GM23338 (cell line): ENCODE measurements around the gene DNAL1. TPM values are rescaled to one million over a fixed set of nuclear protein-coding genes. Genes with fewer than 3 reads are reported as not detected.

Source experiments
- ATAC-seq: fragments of 200-7000 bp; cut with Tn5 transposase; 3 replicates; pipeline ENCODE4 v1.9.1; 2020
- DNase-seq: peaks from one replicate; pipeline ENCODE4 v3.0.0-alpha.2; 2015; ENCODE audit warnings: low spot score
- H2AFZ ChIP-seq: fragments of 200-600 bp; sonication (generic); 2 replicates; pipeline ENCODE4 v1.8.0; 2016; ENCODE audit warnings: antibody characterized with exemption, mild to moderate bottlenecking, moderate library complexity
- H3F3A ChIP-seq: fragments of 200-600 bp; sonication (generic); replicated peaks from 2 replicates; pipeline ENCODE4 v1.8.0; 2017; ENCODE audit warnings: antibody characterized with exemption, mixed run types, low read depth
- H3K27ac ChIP-seq: fragments of 200-600 bp; sonication (generic); 2 replicates; pipeline ENCODE4 v1.6.1; 2016; ENCODE audit warnings: low read depth
- H3K27me3 ChIP-seq: fragments of 200-600 bp; sonication (generic); 2 replicates; pipeline ENCODE4 v1.8.0; 2016; ENCODE audit warnings: mild to moderate bottlenecking, mixed run types, moderate library complexity; ENCODE audit not compliant: insufficient read depth
- H3K36me3 ChIP-seq: fragments of 200-600 bp; sonication (generic); 2 replicates; pipeline ENCODE4 v1.8.0; 2016; ENCODE audit warnings: mild to moderate bottlenecking; ENCODE audit not compliant: insufficient read depth
- H3K4me1 ChIP-seq: fragments of 200-600 bp; sonication (generic); 2 replicates; pipeline ENCODE4 v1.8.0; 2016; ENCODE audit warnings: mild to moderate bottlenecking, moderate library complexity; ENCODE audit not compliant: insufficient read depth
- H3K4me2 ChIP-seq: fragments of 200-600 bp; sonication (generic); 2 replicates; pipeline ENCODE4 v1.7.1; 2017; ENCODE audit warnings: mixed run types
- H3K4me3 ChIP-seq: fragments of 200-600 bp; sonication (generic); 2 replicates; pipeline ENCODE4 v1.6.1; 2016; ENCODE audit warnings: mixed run types
- H3K79me2 ChIP-seq: fragments of 200-600 bp; sonication (generic); replicated peaks from 2 replicates; pipeline ENCODE4 v1.8.0; 2017; ENCODE audit warnings: mild to moderate bottlenecking; ENCODE audit not compliant: insufficient read depth
- H3K9me2 ChIP-seq: fragments of 200-600 bp; sonication (generic); 2 replicates; pipeline ENCODE4 v1.8.0; 2017; ENCODE audit not compliant: insufficient read depth
- H4K20me1 ChIP-seq: fragments of 200-600 bp; sonication (generic); replicated peaks from 2 replicates; pipeline ENCODE4 v1.8.0; 2017; ENCODE audit warnings: mild to moderate bottlenecking; ENCODE audit not compliant: insufficient read depth
- H3K27ac Mint-ChIP-seq: 2 replicates; pipeline ENCODE4 v1.8.0; 2020; ENCODE audit warnings: inconsistent platforms, mild to moderate bottlenecking, moderate library complexity, mixed read lengths
- H3K27me3 Mint-ChIP-seq: 3 replicates; pipeline ENCODE4 v1.8.0; 2022; ENCODE audit warnings: low read depth, mild to moderate bottlenecking, moderate library complexity, mixed read lengths, inconsistent platforms; ENCODE audit not compliant: insufficient read depth, poor library complexity
- H3K36me3 Mint-ChIP-seq: 3 replicates; pipeline ENCODE4 v1.8.0; 2021; ENCODE audit warnings: low read depth, mild to moderate bottlenecking, inconsistent platforms, moderate library complexity, mixed read lengths
- H3K4me1 Mint-ChIP-seq: 3 replicates; pipeline ENCODE4 v1.8.0; 2020; ENCODE audit warnings: mild to moderate bottlenecking, inconsistent platforms, mixed read lengths
- H3K4me3 Mint-ChIP-seq: 3 replicates; pipeline ENCODE4 v1.8.0; 2021; ENCODE audit warnings: moderate library complexity, mild to moderate bottlenecking, inconsistent platforms, mixed read lengths
- H3K9me3 Mint-ChIP-seq: 3 replicates; pipeline ENCODE4 v1.8.0; 2020; ENCODE audit warnings: moderate library complexity, mild to moderate bottlenecking, inconsistent platforms, mixed read lengths
- CREB1 ChIP-seq: fragments of 250-450 bp; sonication (Bioruptor Pico); IDR thresholded peaks from 2 replicates; pipeline ENCODE4 v1.5.0; 2020; ENCODE audit warnings: low read depth, mild to moderate bottlenecking, moderate library complexity
- CTCF ChIP-seq, 2 experiments: fragments of 200-600 bp in 1 of 2; sonication (generic) in 1 of 2; conservative IDR thresholded peaks; 2 replicates each; pipeline versions ENCODE4 v1.5.1 to v1.6.1; 2016 to 2017; ENCODE audit warnings: antibody characterized with exemption in 2 of 2, low read depth in 2 of 2, mild to moderate bottlenecking in 2 of 2, moderate library complexity in 1 of 2
- EZH2 ChIP-seq: fragments of 200-600 bp; sonication (generic); IDR thresholded peaks from one replicate; pipeline ENCODE4 v1.8.0; 2017; ENCODE audit warnings: antibody characterized with exemption, mild to moderate bottlenecking, low read depth; ENCODE audit not compliant: unreplicated experiment
- EZH2phosphoT487 ChIP-seq: fragments of 200-600 bp; sonication (generic); IDR thresholded peaks from one replicate; pipeline ENCODE4 v1.8.1; 2018; ENCODE audit warnings: antibody characterized with exemption; ENCODE audit not compliant: unreplicated experiment
- JUNB ChIP-seq: IDR thresholded peaks from one replicate; pipeline ENCODE4 v1.6.1; 2016; ENCODE audit warnings: antibody characterized with exemption; ENCODE audit not compliant: unreplicated experiment
- NANOG ChIP-seq: IDR thresholded peaks from 2 replicates; pipeline ENCODE4 v1.6.1; 2016; ENCODE audit warnings: antibody characterized with exemption, borderline replicate concordance
- POLR2AphosphoS5 ChIP-seq: IDR thresholded peaks from 2 replicates; pipeline ENCODE4 v1.6.1; 2016; ENCODE audit warnings: antibody characterized with exemption, low read depth
- REST ChIP-seq: IDR thresholded peaks from one replicate; pipeline ENCODE4 v1.6.1; 2018; ENCODE audit warnings: antibody characterized with exemption; ENCODE audit not compliant: unreplicated experiment
- STAT1 ChIP-seq: IDR thresholded peaks from one replicate; pipeline ENCODE4 v1.6.1; 2016; ENCODE audit warnings: antibody characterized with exemption; ENCODE audit not compliant: unreplicated experiment
- ZNF114 ChIP-seq: fragments of 250-450 bp; sonication (Bioruptor Pico); IDR thresholded peaks from 2 replicates; pipeline ENCODE4 v1.5.0; 2020; ENCODE audit warnings: mild to moderate bottlenecking, moderate library complexity
- ZNF331 ChIP-seq: fragments of 250-450 bp; sonication (Bioruptor Pico); IDR thresholded peaks from 2 replicates; pipeline ENCODE4 v1.5.0; 2020; ENCODE audit warnings: low read depth, mild to moderate bottlenecking, moderate library complexity
- polyA plus RNA-seq: library from polyadenylated mRNA; unstranded; fragments of >200 nt; fragmentation: Nextera tagmentation; extraction: Ambion mirVana; gene quantifications from 2 replicates; pipeline ENCODE4 v1.2.1, GENCODE V29; 2016
- total RNA-seq: library from RNA; depleted of rRNA; stranded (reverse); fragments of >200 nt; shearing (Covaris generic); gene quantifications from 2 replicates; pipeline ENCODE4 v1.2.3, GENCODE V29; 2014
- TF ChIP-seq, protein P1 (sequence below): IDR thresholded peaks from 2 replicates; pipeline ENCODE4 v1.6.1; 2016; ENCODE audit warnings: antibody characterized with exemption
- TF ChIP-seq, protein P2 (sequence below): fragments of 250-450 bp; sonication (Bioruptor Pico); IDR thresholded peaks from 2 replicates; pipeline ENCODE4 v1.5.0; 2020; ENCODE audit warnings: mild to moderate bottlenecking, moderate library complexity

DNAL1 gene
- total and polyA plus RNA-seq, 2 experiments from 2014 or later: 7.6 to 29.3 TPM

GRCh38 chr14:73727166-73727565 is 82.4 kb downstream of the DNAL1 start:
- H4K20me1 ChIP-seq: no peaks in the 10 kb centered on the region
- Mint-ChIP-seq H3K36me3 (peaks cover 29% of the 10 kb centered on the region), H3K9me3 (no peaks in the 10 kb centered on the region), H3K4me3 (no peak overlapping the region), H3K4me1 (peaks cover 35% of the 10 kb centered on the region), H3K27ac (no peak overlapping the region), H3K27me3 (peaks cover 12% of the 10 kb centered on the region)
- no peak overlapping the region for H2AFZ ChIP-seq
- no peaks in the 10 kb centered on the region for H3K9me2 ChIP-seq
- no peaks in the 10 kb centered on the region for H3K27me3 ChIP-seq
- peaks cover 19% of the 10 kb centered on the region for H3K4me1 ChIP-seq
- H3K79me2 ChIP-seq: no peaks in the 10 kb centered on the region
- ATAC-seq (no peak), DNase-seq (no peak)
- no peak overlapping the region for H3K4me3 ChIP-seq
- TF ChIP-seq EZH2: no peak
- TF ChIP-seq ZNF114 (CRISPR knock-in tag): no peak
- no peak for TF ChIP-seq CTCF (conservative IDR thresholded peaks at IDR 0.05; ENCODE audit: low read depth in 2 of 2)
- no peak for TF ChIP-seq REST
- TF ChIP-seq ZNF331 (CRISPR knock-in tag): no peak
- TF ChIP-seq NANOG: no peak
- no peak for TF ChIP-seq JUNB
- TF ChIP-seq EZH2phosphoT487: no peak
- TF ChIP-seq, protein P1, sequence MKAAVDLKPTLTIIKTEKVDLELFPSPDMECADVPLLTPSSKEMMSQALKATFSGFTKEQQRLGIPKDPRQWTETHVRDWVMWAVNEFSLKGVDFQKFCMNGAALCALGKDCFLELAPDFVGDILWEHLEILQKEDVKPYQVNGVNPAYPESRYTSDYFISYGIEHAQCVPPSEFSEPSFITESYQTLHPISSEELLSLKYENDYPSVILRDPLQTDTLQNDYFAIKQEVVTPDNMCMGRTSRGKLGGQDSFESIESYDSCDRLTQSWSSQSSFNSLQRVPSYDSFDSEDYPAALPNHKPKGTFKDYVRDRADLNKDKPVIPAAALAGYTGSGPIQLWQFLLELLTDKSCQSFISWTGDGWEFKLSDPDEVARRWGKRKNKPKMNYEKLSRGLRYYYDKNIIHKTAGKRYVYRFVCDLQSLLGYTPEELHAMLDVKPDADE: no peak
- TF ChIP-seq, protein P2, sequence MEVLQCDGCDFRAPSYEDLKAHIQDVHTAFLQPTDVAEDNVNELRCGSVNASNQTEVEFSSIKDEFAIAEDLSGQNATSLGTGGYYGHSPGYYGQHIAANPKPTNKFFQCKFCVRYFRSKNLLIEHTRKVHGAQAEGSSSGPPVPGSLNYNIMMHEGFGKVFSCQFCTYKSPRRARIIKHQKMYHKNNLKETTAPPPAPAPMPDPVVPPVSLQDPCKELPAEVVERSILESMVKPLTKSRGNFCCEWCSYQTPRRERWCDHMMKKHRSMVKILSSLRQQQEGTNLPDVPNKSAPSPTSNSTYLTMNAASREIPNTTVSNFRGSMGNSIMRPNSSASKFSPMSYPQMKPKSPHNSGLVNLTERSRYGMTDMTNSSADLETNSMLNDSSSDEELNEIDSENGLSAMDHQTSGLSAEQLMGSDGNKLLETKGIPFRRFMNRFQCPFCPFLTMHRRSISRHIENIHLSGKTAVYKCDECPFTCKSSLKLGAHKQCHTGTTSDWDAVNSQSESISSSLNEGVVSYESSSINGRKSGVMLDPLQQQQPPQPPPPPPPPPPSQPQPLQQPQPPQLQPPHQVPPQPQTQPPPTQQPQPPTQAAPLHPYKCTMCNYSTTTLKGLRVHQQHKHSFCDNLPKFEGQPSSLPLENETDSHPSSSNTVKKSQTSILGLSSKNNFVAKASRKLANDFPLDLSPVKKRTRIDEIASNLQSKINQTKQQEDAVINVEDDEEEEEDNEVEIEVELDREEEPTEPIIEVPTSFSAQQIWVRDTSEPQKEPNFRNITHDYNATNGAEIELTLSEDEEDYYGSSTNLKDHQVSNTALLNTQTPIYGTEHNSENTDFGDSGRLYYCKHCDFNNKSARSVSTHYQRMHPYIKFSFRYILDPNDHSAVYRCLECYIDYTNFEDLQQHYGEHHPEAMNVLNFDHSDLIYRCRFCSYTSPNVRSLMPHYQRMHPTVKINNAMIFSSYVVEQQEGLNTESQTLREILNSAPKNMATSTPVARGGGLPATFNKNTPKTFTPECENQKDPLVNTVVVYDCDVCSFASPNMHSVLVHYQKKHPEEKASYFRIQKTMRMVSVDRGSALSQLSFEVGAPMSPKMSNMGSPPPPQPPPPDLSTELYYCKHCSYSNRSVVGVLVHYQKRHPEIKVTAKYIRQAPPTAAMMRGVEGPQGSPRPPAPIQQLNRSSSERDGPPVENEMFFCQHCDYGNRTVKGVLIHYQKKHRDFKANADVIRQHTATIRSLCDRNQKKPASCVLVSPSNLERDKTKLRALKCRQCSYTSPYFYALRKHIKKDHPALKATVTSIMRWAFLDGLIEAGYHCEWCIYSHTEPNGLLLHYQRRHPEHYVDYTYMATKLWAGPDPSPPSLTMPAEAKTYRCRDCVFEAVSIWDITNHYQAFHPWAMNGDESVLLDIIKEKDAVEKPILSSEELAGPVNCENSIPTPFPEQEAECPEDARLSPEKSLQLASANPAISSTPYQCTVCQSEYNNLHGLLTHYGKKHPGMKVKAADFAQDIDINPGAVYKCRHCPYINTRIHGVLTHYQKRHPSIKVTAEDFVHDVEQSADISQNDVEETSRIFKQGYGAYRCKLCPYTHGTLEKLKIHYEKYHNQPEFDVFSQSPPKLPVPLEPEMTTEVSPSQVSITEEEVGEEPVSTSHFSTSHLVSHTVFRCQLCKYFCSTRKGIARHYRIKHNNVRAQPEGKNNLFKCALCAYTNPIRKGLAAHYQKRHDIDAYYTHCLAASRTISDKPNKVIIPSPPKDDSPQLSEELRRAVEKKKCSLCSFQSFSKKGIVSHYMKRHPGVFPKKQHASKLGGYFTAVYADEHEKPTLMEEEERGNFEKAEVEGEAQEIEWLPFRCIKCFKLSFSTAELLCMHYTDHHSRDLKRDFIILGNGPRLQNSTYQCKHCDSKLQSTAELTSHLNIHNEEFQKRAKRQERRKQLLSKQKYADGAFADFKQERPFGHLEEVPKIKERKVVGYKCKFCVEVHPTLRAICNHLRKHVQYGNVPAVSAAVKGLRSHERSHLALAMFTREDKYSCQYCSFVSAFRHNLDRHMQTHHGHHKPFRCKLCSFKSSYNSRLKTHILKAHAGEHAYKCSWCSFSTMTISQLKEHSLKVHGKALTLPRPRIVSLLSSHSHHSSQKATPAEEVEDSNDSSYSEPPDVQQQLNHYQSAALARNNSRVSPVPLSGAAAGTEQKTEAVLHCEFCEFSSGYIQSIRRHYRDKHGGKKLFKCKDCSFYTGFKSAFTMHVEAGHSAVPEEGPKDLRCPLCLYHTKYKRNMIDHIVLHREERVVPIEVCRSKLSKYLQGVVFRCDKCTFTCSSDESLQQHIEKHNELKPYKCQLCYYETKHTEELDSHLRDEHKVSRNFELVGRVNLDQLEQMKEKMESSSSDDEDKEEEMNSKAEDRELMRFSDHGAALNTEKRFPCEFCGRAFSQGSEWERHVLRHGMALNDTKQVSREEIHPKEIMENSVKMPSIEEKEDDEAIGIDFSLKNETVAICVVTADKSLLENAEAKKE (CRISPR knock-in tag): no peak
- TF ChIP-seq POLR2AphosphoS5: no peak
- no peak for TF ChIP-seq CREB1 (CRISPR knock-in tag)
- TF ChIP-seq STAT1: no peak
- H3K36me3 ChIP-seq: no peaks in the 10 kb centered on the region
- no peak overlapping the region for H3K27ac ChIP-seq
- no peak overlapping the region for H3K4me2 ChIP-seq
- peaks cover 3% of the 10 kb centered on the region; the same call in 1 of the 2 replicates for H3F3A ChIP-seq
